SK-N-SH (cell line): ENCODE results near the gene PODXL. TPM values are rescaled to one million over a fixed set of nuclear protein-coding genes. Genes with fewer than 3 reads are reported as not detected.

Experiments used
- CTCF ChIA-PET: fragments of 300-600, 350-600 bp; formaldehyde crosslinking; extraction: SDS; loops from one replicate; lab custom pipeline; 2021; lab: Yijun Ruan, JAX
- POLR2A ChIA-PET: fragments of 350-600 bp; sonication (Branson Sonifier 250); formaldehyde crosslinking; extraction: SDS; loops from one replicate; lab custom pipeline; 2020; ENCODE audit warnings: antibody characterized with exemption, inconsistent platforms; lab: Yijun Ruan, JAX
- DNase-seq: peaks from one replicate; pipeline ENCODE4 v3.0.0; 2012
- H2AFZ ChIP-seq: fragments of 200-600 bp; sonication (generic); 2 replicates; pipeline ENCODE4 v1.8.1; 2016; ENCODE audit warnings: antibody characterized with exemption, mild to moderate bottlenecking, low read depth
- H3F3A ChIP-seq: fragments of 200-600 bp; sonication (generic); replicated peaks from 2 replicates; pipeline ENCODE3; 2016; ENCODE audit warnings: antibody characterized with exemption, mild to moderate bottlenecking; ENCODE audit not compliant: insufficient read depth
- H3K27ac ChIP-seq, 2 experiments: fragments of 200-500 bp in 1 of 2; fragments of 200-600 bp in 1 of 2; sonication (Bioruptor generic) in 1 of 2; sonication (generic), shearing (Covaris generic) in 1 of 2; 2 replicates each; pipeline versions ENCODE4 v1.5.1 to v1.6.1; 2014 to 2016; ENCODE audit warnings: low read depth in 2 of 2, inconsistent platforms in 1 of 2, low read length in 1 of 2, mild to moderate bottlenecking in 1 of 2, mixed read lengths in 1 of 2
- H3K27me3 ChIP-seq: fragments of 200-600 bp; sonication (generic), shearing (Covaris generic); 2 replicates; pipeline ENCODE4 v1.6.1; 2016; ENCODE audit warnings: mixed run types; ENCODE audit not compliant: insufficient read depth
- H3K36me3 ChIP-seq, 2 experiments: fragments of 200-500 bp in 1 of 2; fragments of 200-600 bp in 1 of 2; sonication (Bioruptor generic) in 1 of 2; sonication (generic) in 1 of 2; replicated peaks in 1 of 2; 2 replicates each; pipeline versions ENCODE3 to v1.5.1; 2014 to 2016; ENCODE audit warnings: low read length in 1 of 2, mild to moderate bottlenecking in 1 of 2; ENCODE audit not compliant: insufficient read depth in 2 of 2, control insufficient read depth in 1 of 2
- H3K4me1 ChIP-seq, 2 experiments: fragments of 200-500 bp in 1 of 2; fragments of 200-600 bp in 1 of 2; sonication (Bioruptor generic) in 1 of 2; sonication (generic), shearing (Covaris generic) in 1 of 2; 2 replicates each; pipeline versions ENCODE4 v1.5.1 to v1.6.1; 2014 to 2016; ENCODE audit warnings: low read depth in 1 of 2, low read length in 1 of 2, mixed run types in 1 of 2; ENCODE audit not compliant: insufficient read depth in 2 of 2, control insufficient read depth in 1 of 2
- H3K4me2 ChIP-seq: fragments of 200-600 bp; sonication (generic), shearing (Covaris generic); 2 replicates; pipeline ENCODE4 v1.6.1; 2017; ENCODE audit warnings: mixed run types
- H3K4me3 ChIP-seq, 2 experiments: fragments of 200-500 bp in 1 of 2; fragments of 200-600 bp in 1 of 2; sonication (Bioruptor generic) in 1 of 2; sonication (generic), shearing (Covaris generic) in 1 of 2; 2 replicates each; pipeline versions ENCODE4 v1.5.1 to v1.8.1; 2014 to 2016; ENCODE audit warnings: low read depth in 2 of 2, inconsistent platforms in 1 of 2, low read length in 1 of 2, mild to moderate bottlenecking in 1 of 2, mixed read lengths in 1 of 2, moderate library complexity in 1 of 2
- H3K79me2 ChIP-seq: fragments of 200-600 bp; sonication (generic); 2 replicates; pipeline ENCODE4 v1.8.1; 2017; ENCODE audit warnings: mild to moderate bottlenecking; ENCODE audit not compliant: insufficient read depth
- H3K9ac ChIP-seq: fragments of 200-600 bp; sonication (generic); 2 replicates; pipeline ENCODE4 v1.6.1; 2017; ENCODE audit warnings: mixed run types
- H3K9me2 ChIP-seq: fragments of 200-600 bp; sonication (generic); 2 replicates; pipeline ENCODE4 v1.6.1; 2017; ENCODE audit warnings: mixed run types
- H3K9me3 ChIP-seq: fragments of 200-600 bp; sonication (generic); 2 replicates; pipeline ENCODE4 v1.6.1; 2017; ENCODE audit warnings: mixed run types, mild to moderate bottlenecking, moderate library complexity
- H4K20me1 ChIP-seq: fragments of 200-600 bp; sonication (generic); 2 replicates; pipeline ENCODE4 v1.6.1; 2017; ENCODE audit warnings: mild to moderate bottlenecking, mixed run types; ENCODE audit not compliant: insufficient read depth
- CTCF ChIP-seq: fragments of 200-600 bp; sonication (generic); IDR thresholded peaks from 2 replicates; pipeline ENCODE4 v1.6.1; 2017; ENCODE audit warnings: antibody characterized with exemption, mild to moderate bottlenecking, moderate library complexity
- ELF1 ChIP-seq: IDR thresholded peaks from 2 replicates; pipeline ENCODE4 v1.4.0; 2012
- EZH2phosphoT487 ChIP-seq: fragments of 200-600 bp; sonication (generic); IDR thresholded peaks from 2 replicates; pipeline ENCODE4 v1.6.1; 2017; ENCODE audit warnings: low read depth, mixed run types, mild to moderate bottlenecking, antibody characterized with exemption, moderate library complexity, borderline replicate concordance
- FOXJ3 ChIP-seq: sonication (generic); formaldehyde crosslinking; IDR thresholded peaks from 2 replicates; pipeline ENCODE4 v1.5.1; 2020; ENCODE audit warnings: mild to moderate bottlenecking, missing genetic modification reagents
- FOXM1 ChIP-seq: IDR thresholded peaks from 2 replicates; pipeline ENCODE4 v1.4.0; 2012; ENCODE audit warnings: low read depth, mild to moderate bottlenecking
- IRF3 ChIP-seq: fragments of 150-350 bp; IDR thresholded peaks from 2 replicates; pipeline ENCODE4 v1.6.1; 2016; ENCODE audit warnings: mild to moderate bottlenecking, low read depth, low read length
- MEF2A ChIP-seq: IDR thresholded peaks from 2 replicates; pipeline ENCODE4 v1.4.0; 2012; ENCODE audit warnings: low read depth, borderline replicate concordance
- MXI1 ChIP-seq: IDR thresholded peaks from 2 replicates; pipeline ENCODE4 v1.6.1; 2012; ENCODE audit warnings: mild to moderate bottlenecking, low read depth, low read length, improper control_type of control experiment
- NFIC ChIP-seq: IDR thresholded peaks from 2 replicates; pipeline ENCODE4 v1.4.0; 2012; ENCODE audit warnings: borderline replicate concordance
- POLR2AphosphoS5 ChIP-seq: IDR thresholded peaks from 2 replicates; pipeline ENCODE4 v1.6.1; 2012; ENCODE audit warnings: low read depth, low read length
- RAD21 ChIP-seq: IDR thresholded peaks from 2 replicates; pipeline ENCODE4 v1.6.1; 2012; ENCODE audit warnings: mild to moderate bottlenecking, low read length
- RCOR1 ChIP-seq: fragments of 150-350 bp; IDR thresholded peaks from 2 replicates; pipeline ENCODE4 v1.6.1; 2017; ENCODE audit warnings: antibody characterized with exemption, low read length
- RFX5 ChIP-seq: IDR thresholded peaks from 2 replicates; pipeline ENCODE4 v1.6.1; 2012; ENCODE audit warnings: mild to moderate bottlenecking, improper control_type of control experiment, low read length
- SIN3A ChIP-seq: IDR thresholded peaks from 2 replicates; pipeline ENCODE4 v1.6.1; 2012; ENCODE audit warnings: low read depth, mild to moderate bottlenecking, low read length, moderate library complexity, borderline replicate concordance
- SMC3 ChIP-seq: IDR thresholded peaks from 2 replicates; pipeline ENCODE4 v1.6.1; 2012; ENCODE audit warnings: low read depth, low read length, improper control_type of control experiment
- TAF1 ChIP-seq: IDR thresholded peaks from 2 replicates; pipeline ENCODE4 v1.6.1; 2012; ENCODE audit warnings: low read depth, mild to moderate bottlenecking, low read length, moderate library complexity, borderline replicate concordance
- USF1 ChIP-seq: IDR thresholded peaks from 2 replicates; pipeline ENCODE4 v1.4.0; 2012; ENCODE audit warnings: low read depth, borderline replicate concordance
- YY1 ChIP-seq: IDR thresholded peaks from 2 replicates; pipeline ENCODE4 v1.4.0; 2012; ENCODE audit warnings: low read depth, mild to moderate bottlenecking
- WGBS: methylation state at CpG from one replicate; pipeline ENCODE4 v1.1.6; 2017; ENCODE audit warnings: low lambda C conversion rate; 5-methylcytosine and 5-hydroxymethylcytosine counted together
- polyA plus RNA-seq, 3 experiments: library from polyadenylated mRNA; depleted of rRNA; stranded (reverse); fragments of >200 nt; gene quantifications; 2 replicates each; pipeline ENCODE4 v1.2.3, GENCODE V29; 2012
- TF ChIP-seq, protein P1 (sequence below): fragments of 150-350 bp; IDR thresholded peaks from 2 replicates; pipeline ENCODE4 v1.6.1; 2017; ENCODE audit warnings: antibody characterized with exemption, low read length, low read depth, borderline replicate concordance

The PODXL gene
- polyA plus RNA-seq, 1 of the 3 experiments (the other 2 are of a cell fraction) = 76.1 TPM

GRCh38 chr7:131587315-131587923, 31.0 kb upstream of the PODXL start (continued):
- TF ChIP-seq TAF1 (no peak), YY1 (no peak), RAD21 (no peak), MEF2A (no peak), FOXJ3 (no peak), RFX5 (no peak), SIN3A (no peak)
- TF ChIP-seq, protein P1, sequence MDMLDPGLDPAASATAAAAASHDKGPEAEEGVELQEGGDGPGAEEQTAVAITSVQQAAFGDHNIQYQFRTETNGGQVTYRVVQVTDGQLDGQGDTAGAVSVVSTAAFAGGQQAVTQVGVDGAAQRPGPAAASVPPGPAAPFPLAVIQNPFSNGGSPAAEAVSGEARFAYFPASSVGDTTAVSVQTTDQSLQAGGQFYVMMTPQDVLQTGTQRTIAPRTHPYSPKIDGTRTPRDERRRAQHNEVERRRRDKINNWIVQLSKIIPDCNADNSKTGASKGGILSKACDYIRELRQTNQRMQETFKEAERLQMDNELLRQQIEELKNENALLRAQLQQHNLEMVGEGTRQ = no peak

- Histone ChIP-seq H3K4me3 (no peak overlapping the region), H4K20me1 (no peaks in the 10 kb centered on the region), H2AFZ (no peak overlapping the region), H3K4me1 (no peaks in the 10 kb centered on the region; a peak in 1 of 4 replicates), H3K9me2 (no peaks in the 10 kb centered on the region), H3K9ac (no peak overlapping the region), H3K4me2 (no peak overlapping the region), H3K36me3 (no peaks in the 10 kb centered on the region), H3K9me3 (no peaks in the 10 kb centered on the region), H3F3A (no peaks in the 10 kb centered on the region), H3K27me3 (no peaks in the 10 kb centered on the region), H3K79me2 (no peaks in the 10 kb centered on the region), H3K27ac (no peak overlapping the region)
- CTCF ChIA-PET = no interaction called here
- TF ChIP-seq SMC3 = no peak
- no peak for TF ChIP-seq RAD21
- TF ChIP-seq, protein P1 = no peak
- TF ChIP-seq CTCF = no peak
- TF ChIP-seq ELF1 = no peak
- DNase-seq = no peak
- WGBS = 84% methylated on average over 3 of the region's 3 CpGs
- POLR2A ChIA-PET = no interaction called here
Observed at GRCh38 chr7:131586759-131587158, 30.3 kb upstream of the PODXL start.

GRCh38 chr7:131586259-131586658, 29.8 kb upstream of the PODXL start:
- DNase-seq = no peak
- Histone ChIP-seq H2AFZ (no peak overlapping the region), H3K9me3 (no peaks in the 10 kb centered on the region), H3K27ac (no peak overlapping the region), H3K36me3 (no peaks in the 10 kb centered on the region), H3K9me2 (no peaks in the 10 kb centered on the region), H3K9ac (no peak overlapping the region), H3F3A (no peaks in the 10 kb centered on the region), H3K4me3 (no peak overlapping the region), H4K20me1 (no peaks in the 10 kb centered on the region), H3K4me1 (0 out of 4 replicates have a peak, but pooled peaks cover 0 to 5% of the 10 kb centered on the region in 2 experiments), H3K79me2 (no peaks in the 10 kb centered on the region), H3K27me3 (no peaks in the 10 kb centered on the region), H3K4me2 (no peak overlapping the region)
- WGBS = 87% methylated on average over 5 of the region's 5 CpGs
- ChIA-PET POLR2A (no interaction called here), CTCF (interaction anchor here (1.6 kb wide), 1 partner anchor 69 kb away, joined by 10 read pairs; no protein-coding TSS in a partner anchor)
- TF ChIP-seq USF1 (no peak), POLR2AphosphoS5 (no peak), EZH2phosphoT487 (no peak), IRF3 (no peak), FOXJ3 (no peak), SMC3 (no peak), RCOR1 (no peak), FOXM1 (no peak), NFIC (no peak), MXI1 (no peak), SIN3A (no peak)
- TF ChIP-seq, protein P1 = no peak
